HK-2 (cell line): ENCODE results near the gene MEIS2.

Experiments used
- DNase-seq: peaks from one replicate; pipeline ENCODE4 v3.0.0-alpha.2; 2018; ENCODE audit not compliant: unreplicated experiment

The MEIS2 gene

DNA sequence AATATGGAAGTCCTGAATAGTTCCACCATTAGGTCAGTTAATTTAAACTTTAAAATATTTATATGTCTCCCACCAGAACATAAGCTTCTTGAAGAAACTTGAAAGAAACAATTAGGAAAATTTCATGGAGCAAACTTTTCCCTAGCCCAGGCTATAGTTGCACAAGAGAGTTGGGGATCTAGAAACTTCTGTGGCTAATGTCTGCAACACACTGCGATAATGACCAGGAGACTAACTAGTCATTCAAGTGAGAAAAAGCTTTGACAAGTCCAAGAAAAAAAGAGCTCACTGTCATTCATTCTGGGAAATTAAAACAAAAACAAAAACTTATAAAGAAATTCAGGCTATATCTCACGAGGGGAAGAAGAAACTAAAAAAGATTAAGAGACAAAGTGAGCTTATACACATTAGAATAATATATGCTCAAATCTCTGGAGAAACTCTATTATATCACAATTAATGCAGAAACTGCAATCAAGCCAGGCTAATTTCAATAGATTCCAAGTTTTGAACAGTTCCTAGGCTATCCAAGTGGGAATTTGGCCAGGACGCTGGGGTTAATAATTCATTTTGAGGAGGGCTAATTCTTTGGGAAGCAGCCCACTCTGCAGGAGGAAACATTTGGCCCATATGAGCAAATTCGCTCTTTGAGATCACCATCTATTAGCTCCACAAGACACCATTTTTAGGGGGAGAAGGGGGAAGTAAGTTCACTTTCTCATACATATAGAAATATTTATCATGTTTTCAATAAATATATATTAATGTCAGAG is 134.6 kb downstream of the MEIS2 start:
- DNase-seq = no peak

DNA sequence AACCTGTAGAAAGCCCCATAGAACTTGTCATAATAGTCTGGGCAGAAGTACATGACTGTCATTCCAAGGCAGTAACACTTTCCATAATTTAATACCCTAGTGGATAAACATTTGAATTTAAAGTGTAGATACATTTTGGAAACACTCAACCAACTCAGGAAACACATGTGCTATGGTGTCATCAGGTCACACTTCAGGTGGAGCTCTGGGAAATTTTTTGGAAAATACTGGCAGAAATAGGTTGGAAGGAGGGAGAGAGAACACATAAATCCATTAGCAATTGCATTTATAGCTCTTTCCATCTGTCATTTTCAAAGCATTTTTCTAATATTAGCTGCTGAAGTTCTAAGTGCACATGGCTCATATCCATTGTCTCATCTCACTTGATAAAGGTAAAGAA is 135.7 kb downstream of the MEIS2 start:
- no peak for DNase-seq

DNA sequence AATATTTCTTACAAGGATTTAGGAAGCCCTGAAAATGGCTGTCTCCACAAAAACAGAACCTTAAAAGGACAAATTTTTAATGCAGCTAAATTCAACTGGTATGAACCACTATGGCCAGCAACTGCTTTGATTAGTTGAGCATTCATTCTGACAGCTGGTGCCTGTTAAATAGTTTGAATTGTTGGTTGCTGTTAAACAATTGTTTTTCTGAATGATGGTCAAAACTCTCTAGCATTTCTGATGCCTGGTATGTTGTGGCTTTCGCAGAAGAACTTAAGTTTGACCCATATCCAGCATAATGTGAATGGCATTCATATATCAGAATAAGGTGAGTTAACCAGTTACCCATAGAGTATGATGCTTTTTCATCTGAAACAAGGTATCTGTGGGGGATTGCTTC is 138.4 kb downstream of the MEIS2 start:
- DNase-seq = no peak

DNA sequence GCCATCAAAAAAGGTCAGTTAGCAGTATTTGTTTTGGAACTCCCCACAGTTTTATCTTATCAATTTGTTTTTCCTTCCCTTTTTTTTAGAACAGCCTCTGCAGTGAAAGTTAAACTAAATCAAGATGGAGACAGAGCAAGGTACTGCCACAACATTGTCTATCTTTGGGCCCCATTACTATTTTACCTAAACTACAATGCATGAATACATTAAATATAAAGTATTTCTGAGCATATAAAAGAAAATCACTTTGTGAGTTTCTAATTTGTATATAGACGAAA is 139.5 kb downstream of the MEIS2 start:
- no peak for DNase-seq

DNA sequence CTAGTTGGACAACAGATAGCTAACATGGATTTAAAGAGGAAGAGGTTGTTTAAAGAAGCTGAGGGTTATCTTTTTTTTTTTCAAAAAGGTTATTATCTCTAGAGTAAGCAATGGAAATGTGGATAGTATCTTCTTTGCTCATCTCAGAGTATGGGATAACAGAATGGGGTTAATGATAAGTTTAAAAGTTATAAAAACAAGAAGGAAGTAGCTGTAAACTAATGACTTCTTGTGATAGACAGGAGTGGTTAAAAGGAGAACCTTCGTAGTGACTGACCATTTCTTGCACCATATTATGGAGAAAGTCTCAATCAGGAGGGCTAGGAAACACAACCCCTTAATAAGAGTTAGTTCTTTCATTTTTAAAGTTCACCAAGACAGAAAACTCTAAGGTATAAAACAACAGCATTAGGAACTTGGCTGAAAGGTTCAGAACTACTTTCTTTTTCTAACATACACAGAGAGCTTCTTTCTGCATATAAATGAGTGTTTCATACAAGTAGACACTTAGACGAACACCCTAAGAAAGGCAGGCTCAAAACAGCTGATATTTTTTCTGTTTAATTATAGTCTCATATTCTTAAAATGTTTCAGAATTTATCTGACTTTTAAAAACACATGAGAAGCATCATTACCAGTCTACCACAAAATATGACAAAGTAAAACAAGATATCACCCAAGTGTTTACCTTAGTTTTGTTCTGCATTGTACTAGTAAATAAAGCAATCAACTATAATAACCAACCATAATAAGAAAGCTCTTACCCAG is 140.0 kb downstream of the MEIS2 start:
- DNase-seq = no peak

DNA sequence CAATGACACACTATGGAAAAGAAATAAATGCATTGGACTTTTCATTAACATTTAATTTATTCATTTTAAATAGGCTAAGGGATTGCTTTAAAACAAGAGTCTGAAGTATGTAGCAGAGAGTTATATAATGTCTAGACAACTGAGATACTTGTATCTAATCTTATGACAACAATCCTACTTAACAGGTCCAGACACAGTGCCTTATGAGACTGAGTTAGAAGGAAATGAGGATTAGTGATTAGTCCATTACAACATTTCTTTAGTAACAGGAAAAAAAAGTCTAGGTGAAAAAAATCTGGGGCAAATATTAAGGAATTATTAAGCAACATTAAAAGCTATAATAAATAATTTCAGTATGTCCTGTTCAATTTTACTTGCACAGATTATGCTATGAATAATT is 140.6 kb downstream of the MEIS2 start:
- DNase-seq = no peak

DNA sequence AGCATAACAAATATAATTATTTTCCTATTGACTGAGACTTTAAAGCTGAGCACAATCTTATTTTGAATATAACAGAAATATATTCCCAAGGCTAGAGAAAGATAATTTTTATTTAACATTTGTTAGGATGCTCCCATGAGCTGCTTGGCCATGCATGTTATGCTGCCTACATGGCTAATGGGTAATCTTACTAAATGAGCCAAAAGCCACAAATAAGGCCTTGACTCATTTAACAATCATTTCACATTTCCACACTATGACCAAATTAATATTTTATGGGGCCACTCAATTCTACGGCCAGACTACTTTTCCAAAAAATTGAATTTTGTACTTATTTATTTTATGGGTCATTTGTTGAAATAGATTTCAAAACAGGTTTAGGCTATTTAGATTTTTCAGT is 141.7 kb downstream of the MEIS2 start:
- no peak for DNase-seq

DNA sequence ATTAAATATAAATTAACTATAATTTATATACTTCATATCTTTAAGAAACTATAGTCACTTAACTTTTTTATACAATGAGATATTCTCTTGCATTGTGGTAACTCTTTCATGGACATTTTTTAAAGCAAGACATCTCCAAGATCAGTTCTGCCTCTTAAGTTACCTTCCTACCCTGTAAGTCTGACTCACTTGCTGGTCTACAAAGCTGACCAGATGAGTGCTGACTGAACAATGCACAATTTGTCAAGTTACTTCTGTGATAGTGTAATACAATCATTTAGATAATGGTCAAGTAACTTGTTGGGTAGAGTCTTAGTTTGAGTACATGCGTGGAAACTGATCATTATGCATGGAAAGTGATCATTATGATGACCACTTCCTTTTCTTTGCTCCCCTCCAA is 145.9 kb downstream of the MEIS2 start:
- DNase-seq = no peak

DNA sequence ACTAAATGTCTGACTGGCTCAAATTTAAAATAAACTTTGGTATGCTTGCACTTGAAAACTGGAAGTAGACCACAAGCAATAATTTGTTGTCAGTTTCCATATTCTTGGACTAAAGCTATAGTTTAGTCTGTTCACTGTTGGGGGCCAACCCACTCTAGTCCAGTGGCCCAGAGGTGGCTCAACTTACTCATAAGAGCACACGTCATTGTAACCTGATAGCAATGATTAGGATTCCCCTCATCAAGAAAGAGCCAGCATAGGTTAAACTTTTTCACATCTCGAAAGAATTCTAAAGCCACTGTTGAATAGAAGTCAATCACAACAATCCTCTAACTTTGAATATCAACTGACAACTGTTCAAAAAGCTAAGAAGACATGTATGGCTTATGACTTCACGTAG is 147.0 kb downstream of the MEIS2 start:
- DNase-seq = no peak

DNA sequence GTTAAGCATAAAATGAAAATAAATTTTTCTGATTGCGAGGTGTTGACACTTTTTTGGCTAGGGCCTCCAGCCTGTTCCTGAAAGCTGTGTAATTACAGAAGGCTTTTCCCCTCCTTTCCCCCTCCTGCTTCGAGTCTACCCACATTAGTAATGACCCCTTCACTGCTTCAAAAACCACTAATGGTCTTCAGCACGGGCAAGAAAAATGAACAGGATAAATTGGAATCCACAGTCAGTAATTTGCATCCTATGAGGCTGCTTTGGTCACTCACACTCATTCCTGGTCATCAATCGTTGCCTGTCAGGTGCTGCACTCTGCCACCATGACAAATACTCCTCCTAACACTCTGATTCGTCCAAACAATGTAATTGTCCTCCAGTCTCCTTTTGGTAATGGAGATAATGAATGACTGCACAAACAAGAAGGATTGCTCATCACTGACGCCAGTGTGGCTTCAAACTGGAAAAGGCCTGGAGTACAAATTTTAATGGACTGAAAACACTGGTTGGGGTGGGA is 148.6 kb downstream of the MEIS2 start:
- DNase-seq = peak; percentile 33

DNA sequence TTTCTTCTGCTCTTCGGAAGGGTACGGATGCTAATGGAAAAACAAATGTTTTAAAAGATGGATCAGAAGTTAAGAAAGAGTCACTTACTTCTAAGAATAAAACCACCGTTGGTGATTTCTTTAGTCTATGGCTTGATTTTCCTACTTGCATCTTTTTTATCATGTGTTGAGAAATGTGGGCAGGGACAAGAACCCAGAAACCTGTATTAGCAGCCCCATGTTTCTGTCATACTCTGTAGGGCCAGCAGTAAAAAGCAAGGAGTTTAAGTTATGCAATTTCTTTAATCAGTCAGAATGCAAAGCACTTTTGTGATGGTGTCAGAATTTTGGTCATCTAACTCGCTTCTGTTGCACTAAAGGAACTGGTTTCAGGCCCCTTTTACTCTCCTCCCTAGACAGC is 150.0 kb downstream of the MEIS2 start:
- no peak for DNase-seq

DNA sequence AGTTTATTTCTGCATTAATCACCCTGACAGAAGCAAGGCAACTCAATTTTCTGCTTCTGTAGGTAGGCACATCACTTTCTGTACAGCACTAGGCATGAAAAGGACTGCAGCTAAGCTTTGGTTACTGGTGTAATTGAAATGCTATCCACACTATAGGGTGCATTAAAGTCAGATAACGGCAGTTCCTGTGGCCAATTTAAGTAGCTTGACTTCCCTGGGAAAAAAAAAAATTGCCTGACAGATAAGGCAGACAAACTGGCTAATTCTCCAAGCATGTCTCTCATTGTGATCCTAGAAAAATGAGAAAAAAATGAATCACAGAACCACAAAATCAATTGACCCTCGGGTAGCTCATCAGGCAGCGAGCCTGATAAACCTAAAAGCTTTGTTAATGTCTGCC is 151.4 kb downstream of the MEIS2 start:
- DNase-seq = no peak

DNA sequence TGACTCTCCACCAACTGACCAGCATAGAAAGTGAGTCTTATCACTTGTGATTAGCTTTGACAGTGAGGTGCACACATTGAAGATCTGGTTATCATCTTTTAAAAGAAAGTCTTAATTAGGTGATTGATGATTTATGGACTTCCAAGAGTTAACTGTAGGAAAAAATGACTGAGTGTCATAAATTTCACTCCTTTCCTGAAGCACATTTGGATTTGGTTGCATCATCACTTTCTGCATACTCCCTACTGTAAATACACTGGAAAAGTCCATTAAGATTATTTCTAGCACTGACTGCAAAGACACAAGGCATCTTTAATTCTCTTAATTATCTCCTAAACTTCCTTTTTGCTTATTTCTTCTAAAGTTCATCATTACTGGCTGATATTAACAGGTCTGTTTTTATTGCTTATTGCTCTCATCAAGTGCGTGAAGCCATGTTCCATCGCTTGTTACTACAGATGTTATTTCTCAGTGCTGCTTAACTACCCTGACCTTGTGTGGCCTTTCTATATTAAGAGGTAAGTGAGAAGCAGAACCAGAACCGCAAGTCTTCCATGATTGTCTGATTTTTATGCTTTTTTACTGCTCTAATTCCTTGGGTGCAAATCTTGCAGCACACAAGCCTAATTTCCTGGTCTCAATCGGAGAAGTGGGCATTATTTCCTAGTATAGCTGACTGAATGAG is 153.2 kb downstream of the MEIS2 start:
- DNase-seq = no peak

DNA sequence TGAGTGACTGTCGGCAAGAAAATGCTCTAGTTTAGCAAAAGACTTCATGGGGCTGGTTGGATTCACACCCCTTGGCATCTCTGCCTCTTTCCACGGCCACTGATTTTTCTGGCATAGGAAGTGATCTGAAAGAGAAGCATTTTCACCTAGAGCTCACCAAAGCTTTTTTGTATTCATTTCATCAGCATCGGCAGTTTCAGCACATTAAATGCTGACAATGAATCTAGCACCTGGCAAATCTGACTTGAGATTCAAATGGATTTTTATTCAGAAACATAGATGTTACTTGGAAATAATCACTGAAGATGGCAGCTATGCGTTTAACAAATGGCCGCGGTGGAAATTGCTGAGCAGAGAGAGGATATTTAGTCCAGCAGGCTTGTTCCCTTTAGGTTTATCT is 155.9 kb downstream of the MEIS2 start:
- no peak for DNase-seq

DNA sequence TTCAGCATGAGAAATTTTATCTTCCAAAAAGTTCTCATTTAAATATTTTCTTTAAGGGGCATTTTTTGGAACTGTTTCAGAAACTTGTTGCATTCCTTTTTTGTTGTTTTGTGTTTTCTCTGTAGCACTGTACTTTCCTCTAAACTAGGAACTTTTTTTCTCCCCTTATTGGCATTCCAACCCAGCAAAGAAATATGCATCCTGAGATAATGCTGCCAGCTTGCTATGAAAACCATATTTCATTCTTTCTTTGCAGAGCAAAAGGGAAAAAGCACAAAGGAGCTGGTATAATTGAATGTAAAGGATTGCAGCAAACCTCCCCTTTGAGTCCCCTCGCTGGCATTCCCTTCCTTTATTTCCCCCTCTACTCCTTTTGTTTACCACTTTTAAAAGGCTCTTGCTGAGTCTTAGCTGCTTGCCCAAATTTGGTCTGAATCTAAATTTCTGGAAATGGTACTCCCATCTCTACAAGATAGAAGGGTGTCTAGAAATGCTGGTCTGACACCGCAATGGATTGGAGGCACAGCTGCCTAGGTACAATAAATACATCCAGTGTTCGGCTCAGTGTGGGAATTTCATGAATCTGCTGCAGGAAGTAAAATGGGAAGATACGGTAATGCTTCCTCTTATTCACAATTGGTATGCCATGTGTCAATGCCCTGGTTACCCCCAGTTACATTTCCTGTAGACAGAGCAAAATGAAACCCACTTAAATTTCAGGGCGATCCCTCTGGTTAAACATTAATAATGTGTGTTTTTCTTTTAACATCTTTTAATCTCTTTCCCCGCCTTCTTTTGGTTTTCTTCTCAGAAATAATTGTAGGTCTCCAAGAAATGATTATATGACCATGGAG is 156.6 kb downstream of the MEIS2 start:
- no peak for DNase-seq

DNA sequence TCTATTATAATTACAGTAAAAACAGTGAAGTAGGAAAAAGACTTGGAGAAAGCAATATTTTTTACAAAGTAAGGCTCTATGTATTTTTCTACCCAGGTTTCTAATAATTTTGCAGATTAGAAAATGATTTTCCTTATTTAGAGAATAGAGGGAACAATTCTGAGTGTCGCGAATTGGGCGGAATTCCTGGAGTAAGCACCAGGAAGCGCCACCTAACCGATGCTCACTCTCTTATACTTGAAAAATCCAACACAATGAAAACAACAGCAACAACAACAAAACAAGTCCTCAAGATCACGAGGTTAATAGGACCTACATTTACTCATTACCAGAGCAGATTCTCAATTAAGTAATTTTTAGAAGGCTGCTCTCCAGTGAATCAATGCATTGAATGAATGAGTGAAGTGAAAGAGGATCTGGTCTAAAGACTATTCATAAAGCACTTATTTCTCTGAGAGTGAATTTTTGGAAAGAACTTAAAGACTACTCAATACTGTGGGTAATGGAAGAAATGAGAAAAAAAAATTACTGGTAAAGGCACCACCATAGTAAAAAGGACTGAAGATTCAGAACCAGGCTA is 158.0 kb downstream of the MEIS2 start:
- DNase-seq = no peak

DNA sequence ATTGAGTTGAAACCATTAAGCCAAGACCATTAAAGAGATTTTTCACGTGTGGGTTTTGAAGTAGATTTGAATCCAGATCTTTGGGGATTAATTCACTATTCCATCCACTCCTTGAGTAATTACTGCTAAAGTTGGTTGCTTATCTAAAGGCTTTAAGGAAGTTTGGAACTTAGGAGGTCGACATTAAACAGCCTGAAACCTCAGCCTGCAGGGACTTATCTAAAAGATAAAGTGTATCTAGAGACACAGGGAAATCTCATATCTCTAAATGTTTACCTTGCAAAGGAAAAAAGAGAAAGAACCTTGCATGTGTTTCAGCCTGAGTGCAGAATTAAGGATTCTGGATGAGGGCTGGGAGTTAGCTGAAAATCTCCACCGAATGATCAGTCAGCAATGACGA is 158.6 kb downstream of the MEIS2 start:
- no peak for DNase-seq

DNA sequence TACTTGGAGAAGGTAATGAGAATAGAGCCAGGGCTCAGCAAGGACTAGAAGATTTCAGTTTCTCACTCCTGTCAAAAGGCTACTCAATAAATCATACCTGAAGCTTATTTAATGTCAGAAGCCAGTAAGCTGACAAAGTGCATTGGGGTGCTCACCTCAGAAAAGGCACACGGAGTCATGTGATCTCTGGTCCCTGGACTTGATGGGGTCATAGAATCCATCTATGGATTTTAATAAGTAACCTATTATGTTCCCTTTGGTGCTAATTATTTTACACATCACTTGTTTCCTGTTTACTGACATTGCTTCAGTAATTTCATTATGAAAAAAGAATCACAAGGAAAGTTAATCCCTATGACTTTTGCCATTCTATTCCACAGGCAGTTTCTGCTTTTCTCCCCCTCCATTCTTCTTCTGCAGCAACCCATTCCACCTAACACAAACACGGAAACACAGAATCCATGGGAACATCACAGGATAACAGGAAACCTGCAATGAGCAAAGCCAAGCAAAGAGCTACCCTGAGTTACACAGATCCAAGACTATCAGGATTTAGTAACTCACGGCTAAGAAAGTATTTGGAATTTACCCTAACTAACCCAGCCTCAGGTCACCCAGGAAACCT is 159.6 kb downstream of the MEIS2 start:
- no peak for DNase-seq

DNA sequence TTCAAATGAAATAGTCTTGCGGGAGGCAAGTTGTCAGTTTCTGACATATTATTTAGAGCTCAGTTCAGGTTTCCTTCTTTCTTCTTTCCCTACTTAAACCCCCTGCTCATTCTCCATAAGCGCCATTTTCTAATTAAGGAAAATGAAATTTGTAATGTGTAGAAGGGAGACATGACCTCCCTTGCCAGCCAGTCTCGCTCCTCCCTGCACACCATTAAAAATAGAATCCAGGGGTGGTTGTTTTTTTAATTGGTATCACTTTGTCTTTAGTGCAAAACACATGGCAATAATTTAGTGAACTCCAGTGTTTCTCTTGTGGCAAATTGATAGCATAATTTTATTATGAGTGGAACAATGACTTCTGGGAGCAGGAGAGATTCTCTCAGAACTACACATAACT is 160.1 kb downstream of the MEIS2 start:
- DNase-seq = no peak

DNA sequence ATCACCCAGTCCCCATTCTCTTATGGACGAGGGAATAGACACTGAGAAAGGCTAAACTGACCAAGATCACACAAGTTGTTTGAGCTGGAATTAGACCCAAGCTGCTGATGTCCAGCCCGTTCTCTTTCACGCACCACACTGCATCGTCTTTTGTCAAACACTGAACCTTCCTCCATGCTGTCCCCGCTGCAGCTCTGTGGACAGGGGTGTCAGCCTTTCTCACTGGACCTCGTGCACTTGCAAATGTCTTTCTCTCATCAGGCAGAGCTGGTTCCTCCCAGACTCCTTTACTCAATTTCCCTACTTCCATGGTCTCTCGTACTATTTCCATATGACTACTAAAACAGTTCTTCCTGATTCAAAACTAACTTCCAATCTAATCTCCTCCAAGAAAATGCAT is 161.6 kb downstream of the MEIS2 start:
- no peak for DNase-seq

DNA sequence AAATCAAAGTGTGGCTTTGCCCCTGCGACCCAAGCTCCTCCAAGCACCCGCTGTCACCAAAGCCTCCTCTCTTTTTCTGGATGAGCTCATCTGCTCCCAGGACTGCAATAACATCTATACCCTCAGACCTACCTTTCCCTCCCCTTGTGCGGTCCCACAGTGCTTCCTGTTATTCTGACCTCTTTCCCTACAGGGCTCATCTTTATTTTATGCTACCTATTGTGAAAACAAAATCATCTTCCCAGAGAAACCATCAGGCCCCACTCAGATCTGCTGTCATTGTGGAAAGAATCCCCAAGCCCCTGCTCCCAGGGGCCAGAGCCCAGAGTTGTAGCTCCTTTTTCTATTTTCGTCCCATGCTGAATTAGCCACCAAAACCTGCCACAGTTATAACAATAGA is 162.2 kb downstream of the MEIS2 start:
- no peak for DNase-seq
